ENCODE measurements around the gene ZBTB44. TPM values are rescaled to one million over a fixed set of nuclear protein-coding genes. Genes with fewer than 3 reads are reported as not detected.

ZBTB44 gene
- total RNA-seq, 1 donor from 2014 or later, result 53.3 TPM

- intact Hi-C loops (cut with micrococcal nuclease), result no loop called here
Measured at GRCh38 chr11:130179396-130180306, 135.1 kb downstream of the ZBTB44 start.

- intact Hi-C loops (cut with micrococcal nuclease), result no loop called here
Measured at GRCh38 chr11:130178441-130179339, 136.0 kb downstream of the ZBTB44 start.

GRCh38 chr11:130177782-130178181 lies 136.9 kb downstream of the ZBTB44 start:
- intact Hi-C loops (cut with micrococcal nuclease), result no loop called here

Other genes with a start within 250 kb of the ZBTB44 start
- 27.8 and 32.1 TPM in 2 replicates for gene APLP2, start 245.0 kb downstream of the ZBTB44 start, total RNA-seq
- gene ST14, start 155.1 kb downstream of the ZBTB44 start, total RNA-seq, result not detected in 2 replicates
- gene ADAMTS8, start 113.7 kb upstream of the ZBTB44 start, total RNA-seq, result not detected in 2 replicates
- gene ADAMTS15, start 133.7 kb upstream of the ZBTB44 start, total RNA-seq, result 0.02 TPM in 2 replicates

All from T-helper 2 cell treated with Interferon-gamma antibody and Interleukin-4, amounts not matched to agents 100 ng/mL and 5 ng/mL, for 36 hours (primary cell).